GM15510 (cell line): ENCODE results near the gene ABCA13.

Experiments used
- POLR2A ChIP-seq: IDR thresholded peaks from 3 replicates; pipeline ENCODE4 v1.6.1; 2011; ENCODE audit warnings: borderline replicate concordance; ENCODE audit not compliant: insufficient read length; ENCODE audit errors: extremely low read depth

The ABCA13 gene

DNA sequence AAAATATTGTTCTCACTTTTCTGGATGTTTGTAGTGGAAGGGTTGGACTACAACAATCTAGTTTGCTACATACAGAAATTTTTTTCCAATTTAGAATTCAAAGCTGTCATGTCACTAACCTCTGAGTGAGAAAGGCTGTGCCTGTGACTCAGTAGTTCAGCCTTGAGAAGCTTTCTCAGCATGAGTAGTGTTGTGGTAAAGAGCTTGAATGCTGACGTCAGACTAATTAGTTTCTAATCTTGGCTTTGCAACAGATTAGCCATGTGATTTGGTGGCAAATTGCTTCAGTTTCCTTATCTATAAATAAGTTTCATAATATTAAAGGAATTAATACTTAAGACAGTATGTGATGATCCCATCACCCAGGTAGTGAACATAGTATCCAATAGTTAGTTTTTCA is 83.8 kb downstream of the ABCA13 start:
- TF ChIP-seq POLR2A = no peak

DNA sequence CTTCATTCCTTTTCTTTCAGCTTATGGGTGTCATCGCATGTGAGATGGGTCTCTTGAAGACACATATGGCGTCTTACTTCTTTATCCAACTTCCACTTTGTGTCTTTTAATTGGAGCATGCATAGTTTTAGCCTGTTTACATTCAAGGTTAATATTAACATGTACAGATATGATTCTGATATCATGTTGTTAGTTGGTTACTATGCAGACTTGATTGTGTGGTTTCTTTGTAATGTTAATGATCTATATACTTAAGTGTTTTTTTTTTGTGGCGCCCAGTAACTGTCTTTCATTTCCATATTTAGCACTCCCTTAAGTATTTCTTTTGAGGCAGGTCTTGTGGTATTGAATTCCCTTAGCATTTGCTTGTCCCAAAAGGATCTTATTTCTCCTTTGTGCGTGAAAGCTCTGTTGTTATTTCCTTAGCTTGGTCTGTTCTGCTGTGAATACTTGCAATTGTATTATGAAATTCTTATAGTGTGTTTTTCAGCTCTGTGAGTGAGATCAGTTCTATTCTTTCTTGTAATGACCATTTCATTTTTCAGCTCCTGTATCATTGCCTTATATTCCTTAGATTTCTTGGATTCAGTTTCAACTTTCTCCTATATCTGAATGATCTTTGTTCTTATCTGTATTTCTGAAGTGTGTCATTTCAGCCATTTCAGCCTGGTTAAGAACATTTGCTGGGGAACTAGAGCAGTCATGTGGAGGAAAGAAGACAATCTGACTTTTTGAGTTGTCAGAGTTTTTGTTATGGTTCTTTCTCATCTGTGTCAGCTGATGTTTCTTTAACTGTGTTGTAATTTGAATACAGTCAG is 88.4 kb downstream of the ABCA13 start:
- no peak for TF ChIP-seq POLR2A

DNA sequence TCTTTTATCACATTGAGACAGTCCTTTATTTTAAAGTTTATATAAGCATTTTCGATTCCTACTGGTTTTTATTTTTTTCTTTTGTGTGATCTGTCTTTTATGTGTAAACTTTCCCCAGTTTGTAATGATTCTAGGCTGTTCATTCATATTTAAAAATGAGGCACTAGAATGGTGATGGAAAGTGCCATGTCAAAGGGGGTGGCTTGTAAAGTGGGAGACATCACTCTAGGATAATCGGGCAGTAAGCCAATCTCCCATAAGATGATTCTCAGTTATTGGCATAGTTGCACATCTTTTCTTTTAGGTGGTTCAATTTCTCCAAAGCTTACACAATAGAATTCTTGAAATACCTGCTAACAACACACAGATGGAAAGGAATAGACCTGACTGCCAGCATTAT is 90.4 kb downstream of the ABCA13 start:
- no peak for TF ChIP-seq POLR2A

DNA sequence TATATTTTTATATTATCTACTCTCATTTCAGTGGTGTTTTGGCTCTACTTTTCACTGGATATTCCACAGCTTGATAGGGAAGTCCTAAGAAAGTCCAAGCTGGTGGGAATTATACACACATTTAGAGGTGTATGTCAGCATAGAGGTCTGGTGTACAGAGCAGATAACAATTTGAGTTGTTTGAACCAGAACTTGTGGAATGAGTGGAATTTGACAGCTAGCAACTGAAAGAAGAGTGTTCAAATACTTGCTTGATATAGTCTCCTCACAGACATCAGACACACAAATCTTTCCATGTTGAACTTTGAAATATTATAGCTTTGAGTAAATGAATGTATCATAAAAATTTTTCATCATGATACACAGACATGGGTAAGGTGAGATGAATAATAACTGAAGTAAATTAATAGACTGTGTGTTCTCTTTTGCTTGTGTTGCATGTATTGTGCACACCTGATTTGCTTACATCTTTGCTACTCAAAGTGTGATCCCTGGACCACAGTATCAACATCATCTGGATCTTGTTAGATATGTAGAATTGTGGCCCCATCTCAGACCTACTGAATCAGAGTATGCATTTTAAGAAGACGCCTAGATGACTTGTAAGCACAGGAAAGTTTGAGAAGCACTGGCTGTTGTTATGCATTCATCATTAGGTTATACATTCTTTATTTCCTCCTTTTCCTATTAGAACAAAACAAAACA is 91.5 kb downstream of the ABCA13 start:
- no peak for TF ChIP-seq POLR2A

DNA sequence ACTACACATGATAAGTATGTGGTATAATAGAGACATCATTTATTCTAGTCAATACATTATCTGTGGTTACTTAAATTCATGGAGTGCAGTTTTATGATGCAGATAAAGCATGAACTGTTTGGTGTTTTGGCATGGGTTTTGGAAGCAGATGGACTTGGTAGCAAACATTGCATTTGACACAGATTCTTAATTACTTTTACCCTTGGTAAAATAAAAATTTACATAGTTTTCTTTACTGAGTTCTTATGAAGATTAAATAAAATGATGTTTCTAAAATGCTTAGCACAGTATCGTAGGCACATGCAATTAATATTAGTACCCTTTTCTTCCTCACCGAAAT is 92.0 kb downstream of the ABCA13 start:
- TF ChIP-seq POLR2A = no peak

DNA sequence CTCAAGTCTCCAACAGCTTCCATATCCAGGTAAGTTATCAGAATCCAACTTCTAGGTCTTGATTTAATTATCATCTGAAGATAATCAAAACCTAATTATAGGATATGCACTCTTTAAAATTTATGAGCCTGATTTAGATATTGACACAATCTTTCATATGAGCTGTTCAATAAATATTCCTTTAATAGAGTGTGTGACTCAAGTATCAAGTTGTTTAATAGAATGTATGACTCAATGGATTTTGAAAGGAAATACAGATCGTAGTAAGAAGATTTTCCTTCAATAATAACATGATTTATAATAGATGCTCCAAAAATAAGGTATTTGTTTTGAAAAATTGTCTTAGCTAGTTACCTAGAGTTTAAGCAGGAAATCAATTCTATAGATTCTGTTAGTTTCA is 97.8 kb downstream of the ABCA13 start:
- TF ChIP-seq POLR2A = no peak

DNA sequence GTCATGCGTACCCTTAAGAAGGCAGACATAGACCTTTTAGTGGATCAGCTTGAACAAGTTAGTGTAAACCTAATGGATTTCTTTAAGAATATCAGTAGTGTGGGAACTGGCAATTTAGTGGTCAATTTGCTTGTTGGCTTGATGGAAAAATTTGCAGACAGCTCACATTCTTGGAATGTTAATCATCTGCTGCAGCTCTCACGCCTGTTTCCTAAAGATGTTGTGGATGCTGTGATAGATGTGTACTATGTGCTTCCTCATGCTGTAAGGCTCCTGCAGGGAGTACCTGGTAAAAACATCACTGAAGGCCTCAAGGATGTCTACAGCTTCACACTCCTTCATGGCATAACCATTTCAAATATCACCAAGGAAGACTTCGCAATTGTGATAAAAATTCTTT is 103.4 kb downstream of the ABCA13 start:
- no peak for TF ChIP-seq POLR2A

DNA sequence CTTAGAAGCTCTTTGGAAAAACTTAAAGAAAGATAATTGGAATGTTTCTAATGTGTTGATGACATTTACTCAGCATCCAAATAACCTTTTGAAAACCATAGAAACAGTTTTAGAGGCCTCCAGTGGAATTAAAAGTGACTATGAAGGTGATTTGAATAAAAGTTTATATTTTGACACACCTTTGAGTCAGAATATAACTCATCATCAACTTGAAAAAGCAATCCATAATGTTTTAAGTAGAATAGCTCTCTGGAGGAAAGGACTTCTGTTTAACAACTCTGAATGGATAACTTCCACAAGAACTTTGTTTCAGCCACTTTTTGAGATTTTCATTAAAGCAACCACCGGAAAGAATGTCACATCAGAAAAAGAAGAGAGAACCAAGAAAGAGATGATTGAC is 108.2 kb downstream of the ABCA13 start:
- TF ChIP-seq POLR2A = no peak

DNA sequence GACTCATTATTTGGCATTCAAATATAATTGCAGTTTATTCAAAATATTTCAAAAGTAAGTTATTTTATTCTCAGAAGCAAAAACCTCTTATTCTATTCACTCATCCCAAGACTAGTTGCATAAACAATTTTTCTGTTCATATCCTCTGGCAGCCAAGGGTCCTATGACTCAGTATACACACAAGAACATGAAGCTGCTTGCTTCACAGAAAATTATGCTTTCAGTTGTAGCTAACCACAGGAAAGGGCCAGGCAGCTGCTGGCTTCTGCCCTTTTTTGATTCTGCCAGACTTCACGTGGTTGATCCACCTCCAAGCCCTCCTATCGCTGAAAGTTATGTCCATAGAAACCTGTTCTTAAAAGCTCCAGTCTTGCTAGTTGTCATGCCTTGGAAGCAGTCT is 108.8 kb downstream of the ABCA13 start:
- no peak for TF ChIP-seq POLR2A

DNA sequence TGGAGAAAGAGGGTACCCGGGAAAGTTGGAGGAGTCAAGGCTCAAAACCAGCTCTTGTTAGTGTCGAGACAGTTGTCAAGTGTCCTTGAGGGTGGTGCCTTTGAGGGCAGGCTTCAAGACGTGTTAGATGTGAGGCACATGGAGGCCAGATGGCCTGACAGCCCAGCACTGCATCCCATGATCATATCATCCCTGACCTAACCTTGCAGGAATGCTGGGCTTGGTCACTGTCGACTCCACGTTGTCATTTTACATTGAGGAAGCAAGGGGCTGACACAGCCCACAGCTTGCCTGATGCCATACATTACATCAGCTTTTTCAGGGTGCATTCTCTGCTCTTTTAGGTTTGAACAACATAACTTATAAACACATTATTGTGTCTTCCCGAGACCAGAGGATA is 114.1 kb downstream of the ABCA13 start:
- no peak for TF ChIP-seq POLR2A

DNA sequence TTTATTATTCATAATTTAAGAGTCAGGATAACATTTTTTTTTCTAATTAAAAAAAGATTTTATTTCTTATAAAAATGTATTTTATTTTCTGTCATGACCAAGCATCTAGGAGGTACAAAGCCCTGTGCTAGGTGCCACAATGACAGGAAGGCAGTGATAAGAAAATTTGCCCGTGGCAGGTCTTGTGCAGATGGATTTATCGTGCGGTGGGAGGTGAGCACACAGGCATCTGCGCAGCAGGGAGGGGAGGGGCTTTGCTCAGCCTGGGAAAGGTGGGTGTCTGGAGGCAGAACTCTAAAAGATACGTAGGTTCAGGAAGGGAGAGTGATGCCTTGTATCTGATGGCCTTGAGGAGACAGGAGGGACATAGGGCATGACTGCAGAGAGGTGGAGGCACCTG is 115.6 kb downstream of the ABCA13 start:
- no peak for TF ChIP-seq POLR2A

DNA sequence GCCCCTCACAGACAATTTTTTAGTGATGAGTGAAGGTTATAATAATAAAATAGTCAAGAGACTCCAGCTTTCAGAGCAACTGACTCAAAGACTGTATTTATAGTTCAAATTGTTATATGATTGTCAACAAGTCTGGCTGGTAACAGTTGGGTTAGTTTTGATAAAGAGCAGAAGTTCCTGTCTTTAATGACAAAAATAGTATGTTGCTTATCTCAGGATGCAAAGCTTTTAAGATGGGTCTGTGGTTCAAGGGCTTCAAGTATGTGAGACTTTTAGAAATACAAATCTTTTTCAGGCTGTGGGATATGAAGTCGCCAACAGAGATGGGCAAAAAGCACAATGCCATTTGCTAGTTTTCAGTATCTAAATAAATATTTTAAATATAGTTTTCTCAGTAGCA is 118.4 kb downstream of the ABCA13 start:
- no peak for TF ChIP-seq POLR2A

DNA sequence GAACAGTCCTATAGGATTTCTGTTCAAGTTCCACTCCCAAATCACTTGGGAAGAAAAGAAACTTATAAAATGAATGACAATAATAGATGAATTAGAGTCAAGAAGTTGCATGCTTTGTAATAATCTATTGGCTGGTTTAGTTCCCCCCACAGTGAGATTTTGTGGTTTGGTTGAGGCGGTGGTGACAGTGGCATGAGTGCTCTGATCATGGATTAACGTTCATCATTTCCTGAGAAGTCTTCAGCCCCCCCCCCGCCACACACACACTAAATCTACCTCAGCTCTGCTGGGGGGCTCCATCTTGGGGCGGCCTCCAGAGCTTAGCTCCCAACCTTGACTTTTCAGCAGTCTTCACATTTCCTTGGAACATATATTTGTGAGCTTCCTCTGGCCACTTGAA is 121.7 kb downstream of the ABCA13 start:
- TF ChIP-seq POLR2A = no peak

DNA sequence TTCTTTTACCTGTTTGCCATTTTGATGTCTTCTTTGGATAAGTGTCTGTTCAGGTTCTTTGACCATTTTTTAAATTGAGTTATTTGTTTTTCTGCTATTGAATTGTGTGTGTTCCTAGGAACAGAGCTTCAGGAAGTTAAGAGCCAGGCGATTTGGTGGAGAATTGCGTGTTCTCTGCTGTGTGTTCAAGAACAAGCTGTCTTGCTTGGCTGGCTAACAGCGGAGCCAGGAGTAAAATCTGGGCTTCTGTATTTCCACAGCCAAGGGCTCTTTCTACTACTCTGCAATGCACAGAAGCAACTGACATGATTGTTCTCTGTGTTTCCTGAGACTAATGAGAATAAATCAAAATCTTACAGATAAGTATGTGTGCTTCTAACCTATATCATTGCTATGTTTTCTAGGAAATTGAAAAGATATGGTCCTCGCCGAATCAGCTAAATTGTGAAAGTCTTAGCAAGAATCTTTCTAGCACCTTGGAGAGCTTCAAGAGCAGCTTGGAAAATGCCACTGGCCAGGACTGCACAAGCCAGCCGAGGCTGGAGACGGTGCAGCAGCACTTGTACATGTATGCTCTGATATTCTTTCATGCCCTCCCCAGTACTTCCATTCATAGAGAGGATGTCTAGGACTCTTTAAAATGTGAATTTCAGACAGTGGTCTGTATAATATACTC is 124.2 kb downstream of the ABCA13 start:
- TF ChIP-seq POLR2A = no peak

DNA sequence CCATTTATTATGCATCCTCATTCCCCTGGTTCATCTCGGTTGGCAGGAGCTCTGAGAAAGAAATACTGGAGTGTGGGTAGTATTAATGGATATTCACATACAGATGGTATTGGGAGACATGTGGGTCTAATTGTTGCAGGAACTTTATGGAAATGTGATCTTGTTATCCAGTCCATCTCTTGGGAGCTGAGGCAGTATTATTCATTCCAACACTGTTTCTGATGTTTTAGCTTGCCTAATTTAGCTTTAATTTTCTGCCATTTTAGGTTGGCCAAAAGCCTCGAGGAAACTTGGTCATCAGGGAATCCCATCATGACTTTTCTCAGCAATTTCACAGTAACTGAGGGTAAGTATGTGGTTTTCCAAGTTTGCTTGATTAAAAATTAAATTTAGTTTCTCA is 125.7 kb downstream of the ABCA13 start:
- TF ChIP-seq POLR2A = no peak

DNA sequence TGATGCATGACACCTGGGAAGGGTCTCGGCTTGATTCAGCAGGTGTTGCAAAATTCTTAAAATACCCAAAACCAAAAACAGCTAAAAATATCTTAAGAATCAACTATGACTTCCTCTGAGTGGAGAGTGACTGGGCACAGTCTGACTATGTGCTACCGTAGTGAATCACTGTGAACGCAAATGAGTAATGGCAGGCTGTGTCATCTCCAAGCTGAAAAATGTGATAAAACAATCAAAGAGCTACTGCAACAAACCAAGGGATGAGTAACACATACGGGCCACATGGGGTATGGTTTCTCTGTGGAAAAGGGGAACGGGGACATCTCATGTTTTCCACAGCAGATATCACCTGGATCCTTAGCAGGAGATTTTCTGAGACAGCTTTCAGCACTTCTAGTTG is 127.5 kb downstream of the ABCA13 start:
- TF ChIP-seq POLR2A = no peak
